ENCODE results near the gene STYXL1. TPM values are rescaled to one million over a fixed set of nuclear protein-coding genes. Genes with fewer than 3 reads are reported as not detected.

STYXL1 gene
- total RNA-seq, 3 donors from 2014 or later, result 27.5 to 38.3 (median 28.3) TPM

DNA sequence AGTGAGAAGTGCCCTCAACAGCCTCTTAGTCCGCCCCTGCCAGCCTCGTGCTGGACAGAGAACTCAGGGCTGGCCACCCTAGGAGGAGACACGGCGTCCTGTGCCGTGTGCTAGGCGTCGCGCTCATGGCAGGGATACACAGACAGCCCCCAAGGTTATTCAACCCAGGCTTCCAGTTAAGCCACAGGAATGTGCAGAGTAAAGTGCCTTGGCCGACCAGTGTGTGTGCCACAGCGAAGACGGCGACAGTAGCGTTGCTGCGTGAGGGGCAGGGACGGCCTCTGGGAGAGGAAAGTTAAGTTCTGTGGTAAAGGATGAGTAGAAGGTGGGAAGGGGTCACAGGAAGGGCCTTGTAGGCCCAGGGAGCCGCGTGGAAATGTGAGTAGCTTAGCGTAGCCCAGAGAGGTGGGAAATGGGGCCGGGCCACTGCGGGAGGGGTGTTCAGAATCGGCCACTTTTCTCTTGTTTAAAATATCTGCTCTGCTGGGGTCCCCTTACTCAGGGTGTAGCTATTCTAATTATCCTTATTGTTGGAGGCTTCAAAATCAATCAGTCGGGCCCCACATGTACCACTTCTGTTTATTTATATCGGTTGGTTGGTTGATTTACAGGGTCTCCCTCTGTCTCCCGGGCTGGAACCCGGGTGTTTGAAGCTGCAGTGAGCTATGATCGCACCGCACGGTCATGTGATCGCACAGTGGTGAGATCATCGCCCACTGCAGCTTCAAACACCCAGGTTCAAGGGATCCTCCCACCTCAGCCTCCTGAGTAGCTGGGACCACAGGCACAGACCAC is 77.9 kb downstream of the STYXL1 start:
- Histone ChIP-seq H3K9me3 (no peaks in the 10 kb centered on the region), H3K27me3 (no peaks in the 10 kb centered on the region), H3K36me3 (no peaks in the 10 kb centered on the region), H3K4me3 (no peak overlapping the region), H3K27ac (peak overlapping the region in 1 of 2 donors; percentile 90), H3K4me1 (peaks cover 0 to 4% of the 10 kb centered on the region in 2 donors)
- DNase-seq (ENCODE audit: low spot score in 2 of 2), result no peak
- TF ChIP-seq POLR2A (IDR thresholded peaks at IDR 0.05) (no peak), POLR2AphosphoS5 (IDR thresholded peaks at IDR 0.05) (no peak), CTCF (IDR thresholded peaks at IDR 0.05) (no peak)
- intact Hi-C loops (cut with DNase I; ENCODE audit: low total_unique reads), result no loop called here

DNA sequence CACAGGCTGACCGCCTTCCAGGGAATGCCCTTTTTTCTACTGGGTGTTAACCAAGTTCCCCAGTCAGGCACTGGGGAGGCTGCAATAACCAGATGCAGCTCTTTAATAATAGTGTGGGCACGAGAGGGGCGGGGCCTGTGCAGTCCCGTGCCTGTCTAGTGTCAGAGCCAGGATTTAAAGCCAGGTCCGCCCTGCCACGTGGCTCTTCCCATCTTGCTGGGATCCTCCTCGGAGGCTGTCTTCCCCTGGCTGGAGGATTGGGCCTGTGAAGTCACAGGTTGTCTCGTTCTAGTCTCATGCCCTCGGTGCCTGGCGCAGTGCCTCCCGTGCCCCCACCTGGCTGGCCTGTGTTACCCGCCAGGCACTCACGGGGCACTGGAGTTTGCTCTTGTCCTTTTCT is 78.6 kb downstream of the STYXL1 start:
- peak overlapping the region in 1 of 2 donors; percentile 90 for H3K27ac ChIP-seq
- H3K4me3 ChIP-seq, result no peak overlapping the region
- peaks cover 0 to 4% of the 10 kb centered on the region in 2 donors for H3K4me1 ChIP-seq
- no peaks in the 10 kb centered on the region for H3K36me3 ChIP-seq
- no peaks in the 10 kb centered on the region for H3K9me3 ChIP-seq
- no peak for TF ChIP-seq POLR2AphosphoS5 (IDR thresholded peaks at IDR 0.05)
- no peak for TF ChIP-seq POLR2A (IDR thresholded peaks at IDR 0.05)
- no peak for TF ChIP-seq CTCF (IDR thresholded peaks at IDR 0.05)
- intact Hi-C loops (cut with DNase I; ENCODE audit: low total_unique reads), result no loop called here
- no peaks in the 10 kb centered on the region for H3K27me3 ChIP-seq
- no peak for DNase-seq (ENCODE audit: low spot score in 2 of 2)

- Histone ChIP-seq H3K9me3 (no peaks in the 10 kb centered on the region), H3K4me1 (peaks cover 0 to 4% of the 10 kb centered on the region in 2 donors), H3K4me3 (no peak overlapping the region), H3K27ac (peak overlapping the region; percentile 52 to 90), H3K36me3 (no peaks in the 10 kb centered on the region), H3K27me3 (no peaks in the 10 kb centered on the region)
- DNase-seq (ENCODE audit: low spot score in 2 of 2), result no peak
- intact Hi-C loops (cut with DNase I; ENCODE audit: low total_unique reads), result no loop called here
- TF ChIP-seq CTCF (IDR thresholded peaks at IDR 0.05), result no peak
- TF ChIP-seq POLR2A (IDR thresholded peaks at IDR 0.05), result no peak
- TF ChIP-seq POLR2AphosphoS5 (IDR thresholded peaks at IDR 0.05), result no peak
Observed at GRCh38 chr7:75968561-75969001, 79.2 kb downstream of the STYXL1 start.

- peak overlapping the region; percentile 52 to 90 for H3K27ac ChIP-seq
- H3K27me3 ChIP-seq, result no peaks in the 10 kb centered on the region
- TF ChIP-seq CTCF (IDR thresholded peaks at IDR 0.05), result no peak
- no peak for TF ChIP-seq POLR2A (IDR thresholded peaks at IDR 0.05)
- no peak for TF ChIP-seq POLR2AphosphoS5 (IDR thresholded peaks at IDR 0.05)
- intact Hi-C loops (cut with DNase I; ENCODE audit: low total_unique reads), result no loop called here
- H3K9me3 ChIP-seq, result no peaks in the 10 kb centered on the region
- H3K4me1 ChIP-seq, result peaks cover 0 to 4% of the 10 kb centered on the region in 2 donors
- no peak for DNase-seq (ENCODE audit: low spot score in 2 of 2)
- no peaks in the 10 kb centered on the region for H3K36me3 ChIP-seq
- H3K4me3 ChIP-seq, result no peak overlapping the region
Observed at GRCh38 chr7:75968012-75968411, 79.8 kb downstream of the STYXL1 start.

DNA sequence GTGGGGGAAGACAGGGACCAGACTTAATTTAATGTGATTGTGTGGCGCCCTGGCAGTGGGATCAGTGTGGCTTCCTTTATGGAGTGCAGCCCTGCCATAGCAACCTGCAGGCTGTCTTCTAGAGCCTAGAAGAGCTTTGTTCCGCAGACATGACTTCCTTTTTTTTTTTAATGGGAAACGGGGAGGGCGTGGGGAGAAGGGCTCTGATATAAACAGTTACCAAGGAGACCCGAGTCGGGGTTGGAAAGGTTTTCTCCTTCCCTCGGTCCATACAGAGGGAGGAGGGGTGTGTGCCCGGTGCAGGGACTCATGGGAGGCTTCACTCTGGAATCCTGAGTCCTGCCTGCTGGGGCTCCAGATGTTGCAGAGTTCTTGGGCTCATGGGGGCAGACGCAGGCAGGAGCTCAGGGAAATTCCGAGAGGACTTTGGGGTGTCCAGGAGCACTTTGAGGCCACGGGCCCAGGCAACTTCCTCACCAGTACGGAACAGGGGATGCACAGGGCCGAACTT is 80.3 kb downstream of the STYXL1 start:
- Histone ChIP-seq H3K27ac (peak overlapping the region; percentile 52 to 90), H3K9me3 (no peaks in the 10 kb centered on the region), H3K36me3 (no peaks in the 10 kb centered on the region), H3K27me3 (no peaks in the 10 kb centered on the region), H3K4me1 (peaks cover 0 to 4% of the 10 kb centered on the region in 2 donors), H3K4me3 (peak overlapping the region in 1 of 3 donors; percentile 28)
- intact Hi-C loops (cut with DNase I; ENCODE audit: low total_unique reads), result no loop called here
- TF ChIP-seq POLR2A (IDR thresholded peaks at IDR 0.05), result no peak
- TF ChIP-seq POLR2AphosphoS5 (IDR thresholded peaks at IDR 0.05), result no peak
- no peak for TF ChIP-seq CTCF (IDR thresholded peaks at IDR 0.05)
- DNase-seq (ENCODE audit: low spot score in 2 of 2), result no peak

Data from breast epithelium (tissue), 4 donors.